ENCODE data around the gene ZNF723. TPM values are rescaled to one million over a fixed set of nuclear protein-coding genes. Genes with fewer than 3 reads are reported as not detected.

ZNF723 gene
- total RNA-seq, 2 donors from 2014 or later, result not detected

Other genes starting within 250 kb of the ZNF723 start
- 1 to 10 TPM in 1 of 2 donors, under 1 TPM in 1; 0.55 to 1.4 TPM for gene ZNF492, start 198.0 kb upstream of the ZNF723 start, total RNA-seq
- gene ZNF99, start 48.1 kb upstream of the ZNF723 start, total RNA-seq, result under 1 TPM in 1 of 2 donors, not detected in 1; 0.05 TPM
- not detected for gene ZNF728, start 170.9 kb downstream of the ZNF723 start, total RNA-seq

Data from natural killer cell treated with Interleukin-12 subunit alpha and Interleukin-12 subunit beta and Interleukin-15 and Interleukin-18, amount 100 ng/mL, for 72 hours (primary cell).